Epithelial cell of proximal tubule (primary cell): ENCODE results near the gene MT2A. TPM values are rescaled to one million over a fixed set of nuclear protein-coding genes. Genes with fewer than 3 reads are reported as not detected.
A peak's percentile ranks its signal among the peaks of the same experiment; 100 is the strongest.

Experiments
- DNase-seq: peaks from one replicate; pipeline ENCODE4 v3.0.0-alpha.2; 2011; ENCODE audit warnings: low read depth
- H3K4me3 ChIP-seq: 2 replicates; pipeline ENCODE4 v1.5.1; 2011; ENCODE audit warnings: low read depth, mild to moderate bottlenecking, low read length
- total RNA-seq: library from RNA; depleted of rRNA; stranded (reverse); fragments of >200 nt; gene quantifications from 2 replicates; pipeline ENCODE4 v1.2.3, GENCODE V29; 2015
- TF ChIP-seq, protein P1 (sequence below): conservative IDR thresholded peaks from 2 replicates; pipeline ENCODE4 v1.5.1; 2012; ENCODE audit warnings: low read depth, mild to moderate bottlenecking, low read length

MT2A gene
- 1,146 and 1,559 TPM in 2 replicates for total RNA-seq

- TF ChIP-seq, protein P1, sequence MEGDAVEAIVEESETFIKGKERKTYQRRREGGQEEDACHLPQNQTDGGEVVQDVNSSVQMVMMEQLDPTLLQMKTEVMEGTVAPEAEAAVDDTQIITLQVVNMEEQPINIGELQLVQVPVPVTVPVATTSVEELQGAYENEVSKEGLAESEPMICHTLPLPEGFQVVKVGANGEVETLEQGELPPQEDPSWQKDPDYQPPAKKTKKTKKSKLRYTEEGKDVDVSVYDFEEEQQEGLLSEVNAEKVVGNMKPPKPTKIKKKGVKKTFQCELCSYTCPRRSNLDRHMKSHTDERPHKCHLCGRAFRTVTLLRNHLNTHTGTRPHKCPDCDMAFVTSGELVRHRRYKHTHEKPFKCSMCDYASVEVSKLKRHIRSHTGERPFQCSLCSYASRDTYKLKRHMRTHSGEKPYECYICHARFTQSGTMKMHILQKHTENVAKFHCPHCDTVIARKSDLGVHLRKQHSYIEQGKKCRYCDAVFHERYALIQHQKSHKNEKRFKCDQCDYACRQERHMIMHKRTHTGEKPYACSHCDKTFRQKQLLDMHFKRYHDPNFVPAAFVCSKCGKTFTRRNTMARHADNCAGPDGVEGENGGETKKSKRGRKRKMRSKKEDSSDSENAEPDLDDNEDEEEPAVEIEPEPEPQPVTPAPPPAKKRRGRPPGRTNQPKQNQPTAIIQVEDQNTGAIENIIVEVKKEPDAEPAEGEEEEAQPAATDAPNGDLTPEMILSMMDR = no peak
- no peak for DNase-seq
- peak within 1 kb of the TSS; percentile 73 for H3K4me3 ChIP-seq
Observed at GRCh38 chr16:56608043-56608875, at the start of gene MT2A. Gene MT2A, plus strand, starts transcription at chr16:56608584. Its CDS starts 72 bp downstream, at chr16:56608656.

DNA sequence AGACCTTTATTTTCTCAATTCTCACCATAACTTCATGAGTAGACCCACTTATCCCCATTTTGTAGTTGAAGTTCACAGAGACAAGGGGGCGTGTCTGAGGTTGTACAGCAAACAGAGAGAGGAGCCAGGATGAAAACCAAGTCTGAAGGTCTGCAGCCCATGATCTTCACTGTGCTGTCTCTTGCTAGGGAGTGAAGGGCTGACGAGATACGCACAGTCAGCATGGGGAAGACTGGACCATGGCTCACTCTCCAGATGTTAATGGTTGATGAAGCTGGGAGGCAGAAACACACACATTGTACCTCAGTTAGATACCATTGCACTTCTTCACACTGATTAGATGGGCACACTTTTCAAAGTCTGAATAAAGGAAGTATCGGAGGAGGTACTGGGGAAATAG is 49.3 kb upstream of the MT2A start:
- no peak for DNase-seq
- TF ChIP-seq, protein P1 = no peak

DNA sequence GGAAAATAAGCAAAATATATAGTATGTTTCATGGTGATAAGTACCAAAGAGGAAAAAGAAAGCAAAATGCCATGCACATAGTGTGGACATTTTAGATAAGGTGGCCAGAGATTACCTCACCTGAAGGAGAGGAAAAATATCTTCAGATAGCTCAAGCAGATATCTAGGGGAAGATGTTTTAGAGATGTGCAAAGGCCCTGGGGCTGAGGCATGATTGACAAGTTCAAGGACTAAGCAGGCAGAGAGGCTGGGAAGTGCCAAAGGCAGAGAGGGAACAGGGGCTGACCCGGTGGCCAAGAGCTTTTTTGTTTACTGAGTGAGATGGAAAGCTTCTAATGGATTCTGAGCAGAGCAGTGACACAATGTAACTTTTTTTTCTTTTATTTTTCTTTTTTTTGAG is 47.9 kb upstream of the MT2A start:
- DNase-seq = no peak
- TF ChIP-seq, protein P1 = no peak
- H3K4me3 ChIP-seq = no peak overlapping the region

More for the DNA sequence above, 49.3 kb upstream of the MT2A start:
- no peak overlapping the region for H3K4me3 ChIP-seq

GRCh38 chr16:56561126-56561525 is 47.3 kb upstream of the MT2A start:
- no peak overlapping the region for H3K4me3 ChIP-seq
- DNase-seq = no peak
- TF ChIP-seq, protein P1 = no peak

GRCh38 chr16:56564793-56565477 is 43.4 kb upstream of the MT2A start, which contains the start of gene MT4:
Gene MT4, plus strand, starts transcription at chr16:56565073. Its CDS starts 56 bp downstream, at chr16:56565129.
- H3K4me3 ChIP-seq = no peak within 1 kb of the TSS
- TF ChIP-seq, protein P1 = no peak
- DNase-seq = no peak

DNA sequence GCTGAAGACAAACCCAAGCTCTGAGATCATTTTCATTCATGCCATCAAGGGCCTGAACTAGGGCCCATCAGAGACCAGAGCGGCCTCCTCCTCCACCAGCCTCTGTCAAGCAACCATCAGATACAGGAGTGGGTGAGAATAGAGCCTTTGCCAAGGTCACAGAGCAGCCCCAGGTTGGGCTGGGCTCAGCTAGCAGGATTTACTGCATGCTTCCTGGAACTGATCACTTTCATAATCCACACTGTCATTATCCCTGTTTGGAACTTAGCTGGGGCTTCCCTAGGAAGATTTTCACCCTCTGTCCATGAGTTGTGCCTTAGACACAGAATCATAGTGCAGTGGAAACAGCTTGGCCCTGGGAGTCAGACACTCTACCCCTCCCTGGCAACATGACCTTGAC is 38.4 kb upstream of the MT2A start:
- no peak for DNase-seq
- TF ChIP-seq, protein P1 = no peak
- H3K4me3 ChIP-seq = no peak overlapping the region
